CD4-positive, alpha-beta T cell treated with Interleukin-10 for 1 hour (primary cell): ENCODE results near the gene ZNF621.
"Not testable (repeated sequence)": the region's sequence is repeated elsewhere in the genome, so short reads cannot be mapped to it uniquely, and the experiment has no call there.

Source experiments
- DNase-seq: peaks from one replicate; pipeline ENCODE4 v3.0.0-alpha.2; 2020

Gene ZNF621

GRCh38 chr3:40546816-40547215 is 22.1 kb downstream of the ZNF621 start:
- DNase-seq = no peak

GRCh38 chr3:40550167-40550566 is 25.4 kb downstream of the ZNF621 start:
- DNase-seq = no peak

- DNase-seq = no peak
These were observed 32.9 kb downstream of the ZNF621 start for GRCh38 chr3:40557575-40558161.

GRCh38 chr3:40562482-40562881 is 37.7 kb downstream of the ZNF621 start:
- DNase-seq = not testable (repeated sequence)

- not testable (repeated sequence) for DNase-seq
These were observed 40.9 kb downstream of the ZNF621 start for GRCh38 chr3:40565629-40566028.

- DNase-seq = no peak
These were observed 41.9 kb downstream of the ZNF621 start for GRCh38 chr3:40566694-40567093.

GRCh38 chr3:40572588-40572987 is 47.8 kb downstream of the ZNF621 start:
- no peak for DNase-seq

- no peak for DNase-seq
These were observed 49.3 kb downstream of the ZNF621 start for GRCh38 chr3:40574050-40574449.

- no peak for DNase-seq
These were observed 49.9 kb downstream of the ZNF621 start for GRCh38 chr3:40574661-40575060.

- DNase-seq = no peak
These were observed 51.6 kb downstream of the ZNF621 start for GRCh38 chr3:40576396-40576795.

GRCh38 chr3:40580494-40581091 is 55.8 kb downstream of the ZNF621 start:
- DNase-seq = peak; percentile 67

- DNase-seq = no peak
These were observed 56.4 kb downstream of the ZNF621 start for GRCh38 chr3:40581166-40581565.

- DNase-seq = no peak
These were observed 57.8 kb downstream of the ZNF621 start for GRCh38 chr3:40582401-40583027.

- DNase-seq = no peak
These were observed 58.9 kb downstream of the ZNF621 start for GRCh38 chr3:40583691-40584090.

GRCh38 chr3:40584625-40585189 is 59.9 kb downstream of the ZNF621 start:
- peak; percentile 64 for DNase-seq

GRCh38 chr3:40585381-40586016 is 60.7 kb downstream of the ZNF621 start:
- DNase-seq = no peak

GRCh38 chr3:40586901-40587300 is 62.1 kb downstream of the ZNF621 start:
- no peak for DNase-seq

GRCh38 chr3:40588406-40588805 is 63.6 kb downstream of the ZNF621 start:
- no peak for DNase-seq
